Adrenal gland (tissue), 12 donors: Measurements from ENCODE around the gene WDR47. TPM values are rescaled to one million over a fixed set of nuclear protein-coding genes. Genes with fewer than 3 reads are reported as not detected.

ENCODE experiments used
- DNase-seq, 7 donors: peaks; one replicate each; pipeline ENCODE4 v3.0.0-alpha.2; 2019 to 2020
- H3K27ac ChIP-seq, 5 donors: fragments of 200-600 bp; sonication (generic) in 4 of 5; 1 replicate in 3 of 5; 2 replicates in 2 of 5; pipeline versions ENCODE4 v1.5.1 to v1.8.0; 2016 to 2020; ENCODE audit warnings: mild to moderate bottlenecking in 1 of 5
- H3K27me3 ChIP-seq: fragments of 200-600 bp; 2 replicates; pipeline ENCODE4 v1.8.0; 2021
- H3K36me3 ChIP-seq, 2 donors: fragments of 200-600 bp; replicated peaks in 1 of 2; 1 replicate in 1 of 2; 2 replicates in 1 of 2; pipeline versions ENCODE4 v1.5.1 to v1.8.0; 2018 to 2022
- H3K4me1 ChIP-seq, 2 donors: fragments of 200-600 bp; replicated peaks in 1 of 2; 1 replicate in 1 of 2; 2 replicates in 1 of 2; pipeline versions ENCODE4 v1.5.1 to v1.8.0; 2018 to 2021
- H3K4me3 ChIP-seq, 4 donors: fragments of 200-600 bp; sonication (generic) in 3 of 4; one replicate each; pipeline ENCODE4 v1.5.1; 2016 to 2018
- H3K9me3 ChIP-seq, 3 donors: fragments of 200-600 bp; sonication (generic) in 1 of 3; replicated peaks in 1 of 3; 1 replicate in 2 of 3; 2 replicates in 1 of 3; pipeline versions ENCODE4 v1.5.1 to v1.8.0; 2016 to 2021
- POLR2A ChIP-seq, 2 donors: fragments of 450-650 bp; IDR thresholded peaks; one replicate each; pipeline ENCODE4 v1.6.1; 2017; ENCODE audit warnings: antibody characterized with exemption in 2 of 2, mild to moderate bottlenecking in 2 of 2, moderate library complexity in 1 of 2
- WGBS, 4 donors: extraction: QIAGEN DNeasy Blood & Tissue Kit in 2 of 4; methylation state at CpG; one replicate each; pipeline versions ENCODE4 v1.1.5 to v1.1.7; 2013 to 2017; 5-methylcytosine and 5-hydroxymethylcytosine counted together
- intact Hi-C, 2 donors: fragments of 100-400 bp; cut with DNase I; formaldehyde crosslinking; loops; one replicate each; pipeline versions ENCODE4 v1.14.1 to v1.15.0; 2022 to 2023
- polyA plus RNA-seq, 3 donors: library from polyadenylated mRNA; stranded (reverse); fragments of 200-250 nt in 2 of 3; fragments of 350-450 nt in 1 of 3; fragmentation: Illumina TruSeq in 1 of 3; extraction: RNeasy Lipid Tissue Mini Kit (QIAGEN cat#74804) in 1 of 3; gene quantifications; one replicate each; pipeline ENCODE4 v1.2.3, GENCODE V29; 2013 to 2014
- total RNA-seq, 9 donors: library from RNA; depleted of rRNA in 4 of 9; stranded (reverse); fragments of >200 nt in 4 of 9; fragments of 120-200 nt in 1 of 9; fragmentation: NEBNext Ultra II Directional in 1 of 9; extraction: Animal tissue kit (Norgen Biotek cat#: 25700) in 1 of 9; gene quantifications; one replicate each; pipeline versions ENCODE4 v1.1.0 to v1.2.4, GENCODE V29; 2013 to 2023
- TF ChIP-seq, protein P1 (sequence below), 6 experiments: fragments of 450-650 bp in 4 of 6; fragments of 200-600 bp in 2 of 6; sonication (generic) in 1 of 6; IDR thresholded peaks; 1 replicate in 5 of 6; 2 replicates in 1 of 6; pipeline versions ENCODE4 v1.5.1 to v1.8.0; 2016 to 2021; ENCODE audit warnings: antibody characterized with exemption in 6 of 6, mild to moderate bottlenecking in 2 of 6, moderate library complexity in 1 of 6
- donor health status: healthy with polysubstance abuse.
- donor health status: Bipolar disorder and iron deficiency.
- donor health status: DM: yes; HTN: yes; CAD: no.
- donor health status: DM: no; HTN: no; CAD: no.
- donor health status: DM: no; HTN: no; CAD: no.
- donor health status: DM: yes; HTN: yes; CAD: no.

WDR47 gene
- total and polyA plus RNA-seq, 12 donors: 2.4 to 16.0 (median 10.9) TPM

DNA sequence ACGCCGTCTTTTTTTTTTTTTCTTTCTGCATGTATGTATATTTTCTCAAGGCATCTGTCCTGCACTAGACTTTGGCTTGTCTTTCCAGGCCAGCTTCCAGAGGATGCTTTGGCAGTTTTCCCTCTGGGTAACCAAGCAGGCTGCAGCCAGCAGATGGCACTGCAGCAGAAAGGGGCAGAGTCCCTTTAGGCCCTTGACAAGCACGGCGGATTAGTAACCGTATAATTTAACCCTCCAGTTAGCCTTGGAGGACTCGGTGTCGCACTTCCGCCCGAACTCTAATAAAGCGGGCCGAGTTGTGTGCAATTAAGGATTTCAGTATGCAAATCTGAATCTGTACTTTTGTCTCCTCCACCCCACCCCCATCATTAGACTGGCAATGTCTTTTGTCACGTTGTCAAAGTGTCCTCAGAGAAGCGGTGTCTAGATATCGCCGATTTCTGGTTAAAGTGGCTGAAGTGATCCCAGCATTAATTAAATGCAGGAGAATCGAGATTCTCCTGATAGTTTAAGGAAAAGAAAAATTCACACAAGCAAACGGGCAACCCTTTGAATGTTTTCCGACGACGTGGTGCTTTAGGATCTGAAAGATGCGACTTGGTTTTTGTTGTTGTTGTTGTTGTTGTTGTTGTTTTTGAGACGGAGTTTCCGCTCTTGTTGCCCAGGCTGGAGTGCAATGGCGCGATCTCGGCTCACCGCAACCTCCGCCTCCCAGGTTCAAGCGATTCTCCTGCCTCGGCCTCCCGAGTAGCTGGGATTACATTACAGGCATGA, 47.5 kb upstream of the WDR47 start:
- intact Hi-C loops: no loop called here
- Histone ChIP-seq H3K4me3 (peak overlapping the region in 1 of 4 donors; percentile 92), H3K36me3 (peaks cover 0 to 5% of the 10 kb centered on the region in 2 donors), H3K27me3 (no peaks in the 10 kb centered on the region), H3K9me3 (no peaks in the 10 kb centered on the region), H3K27ac (peak overlapping the region in 4 of 5 donors; percentile 93 to 99 (median 98)), H3K4me1 (peaks cover 16 to 18% of the 10 kb centered on the region in 2 donors)
- DNase-seq: peak; percentile 57 to 79 (median 70)
- 66 to 82% (median 72%) methylated on average over 30 to 31 of the region's 31 CpGs for WGBS, 4 donors
- TF ChIP-seq, protein P1, sequence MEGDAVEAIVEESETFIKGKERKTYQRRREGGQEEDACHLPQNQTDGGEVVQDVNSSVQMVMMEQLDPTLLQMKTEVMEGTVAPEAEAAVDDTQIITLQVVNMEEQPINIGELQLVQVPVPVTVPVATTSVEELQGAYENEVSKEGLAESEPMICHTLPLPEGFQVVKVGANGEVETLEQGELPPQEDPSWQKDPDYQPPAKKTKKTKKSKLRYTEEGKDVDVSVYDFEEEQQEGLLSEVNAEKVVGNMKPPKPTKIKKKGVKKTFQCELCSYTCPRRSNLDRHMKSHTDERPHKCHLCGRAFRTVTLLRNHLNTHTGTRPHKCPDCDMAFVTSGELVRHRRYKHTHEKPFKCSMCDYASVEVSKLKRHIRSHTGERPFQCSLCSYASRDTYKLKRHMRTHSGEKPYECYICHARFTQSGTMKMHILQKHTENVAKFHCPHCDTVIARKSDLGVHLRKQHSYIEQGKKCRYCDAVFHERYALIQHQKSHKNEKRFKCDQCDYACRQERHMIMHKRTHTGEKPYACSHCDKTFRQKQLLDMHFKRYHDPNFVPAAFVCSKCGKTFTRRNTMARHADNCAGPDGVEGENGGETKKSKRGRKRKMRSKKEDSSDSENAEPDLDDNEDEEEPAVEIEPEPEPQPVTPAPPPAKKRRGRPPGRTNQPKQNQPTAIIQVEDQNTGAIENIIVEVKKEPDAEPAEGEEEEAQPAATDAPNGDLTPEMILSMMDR (IDR thresholded peaks at IDR 0.05): peak; percentile 22 to 51 (median 42)
- no peak for TF ChIP-seq POLR2A (IDR thresholded peaks at IDR 0.05)

DNA sequence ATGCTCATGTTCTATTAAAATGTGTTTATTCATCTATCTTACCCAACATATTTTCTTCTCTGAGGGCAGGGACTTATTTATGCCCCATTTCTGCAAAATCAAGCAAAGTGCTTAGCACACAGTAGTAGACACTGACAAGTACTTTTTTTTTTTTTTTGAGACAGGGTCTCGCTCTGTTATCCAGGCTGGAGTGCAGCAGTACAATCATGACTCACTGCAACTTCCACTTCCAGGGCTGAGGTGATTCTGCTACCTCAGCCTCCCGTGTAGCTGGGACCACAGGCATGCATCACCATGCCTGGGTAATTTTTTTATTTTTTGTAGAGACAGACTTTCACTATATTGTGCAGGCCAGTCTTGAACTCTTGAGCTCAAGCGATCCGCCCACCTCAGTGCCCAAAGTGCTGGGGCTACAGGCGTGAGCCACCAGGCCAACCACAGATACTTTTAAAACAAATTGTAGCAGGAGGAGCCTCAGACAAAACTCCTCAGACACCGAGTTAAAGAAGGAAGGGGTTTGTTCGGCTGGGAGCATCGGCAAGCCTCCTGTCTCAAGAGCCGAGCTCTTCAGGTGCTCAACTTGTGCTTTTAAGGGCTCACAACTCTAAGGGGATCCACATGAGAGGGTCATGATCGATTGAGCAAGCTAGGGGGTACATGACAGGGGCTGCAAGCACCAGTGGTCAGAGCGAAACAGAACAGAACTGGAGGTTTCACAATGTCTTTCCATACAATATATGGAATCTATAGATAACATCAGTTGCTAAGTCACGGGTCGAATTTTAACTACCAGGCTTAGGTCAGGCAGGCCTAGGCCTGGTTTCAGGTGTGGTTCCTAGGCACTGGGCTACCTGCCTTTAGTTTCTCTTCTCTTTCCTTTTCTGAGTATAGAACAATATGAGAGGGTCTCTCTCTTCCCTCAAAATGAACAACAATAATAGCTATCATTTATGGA, 42.9 kb upstream of the WDR47 start:
- H3K36me3 ChIP-seq: no peaks in the 10 kb centered on the region
- TF ChIP-seq, protein P1 (IDR thresholded peaks at IDR 0.05): no peak
- TF ChIP-seq POLR2A (IDR thresholded peaks at IDR 0.05): no peak
- no peak overlapping the region for H3K4me3 ChIP-seq
- no peaks in the 10 kb centered on the region for H3K9me3 ChIP-seq
- H3K4me1 ChIP-seq: peaks cover 0 to 4% of the 10 kb centered on the region in 2 donors
- intact Hi-C loops: no loop called here
- WGBS, 4 donors: 82 to 90% (median 88%) methylated on average over 13 of the region's 13 CpGs
- H3K27me3 ChIP-seq: no peaks in the 10 kb centered on the region
- H3K27ac ChIP-seq: no peak overlapping the region
- no peak for DNase-seq

DNA sequence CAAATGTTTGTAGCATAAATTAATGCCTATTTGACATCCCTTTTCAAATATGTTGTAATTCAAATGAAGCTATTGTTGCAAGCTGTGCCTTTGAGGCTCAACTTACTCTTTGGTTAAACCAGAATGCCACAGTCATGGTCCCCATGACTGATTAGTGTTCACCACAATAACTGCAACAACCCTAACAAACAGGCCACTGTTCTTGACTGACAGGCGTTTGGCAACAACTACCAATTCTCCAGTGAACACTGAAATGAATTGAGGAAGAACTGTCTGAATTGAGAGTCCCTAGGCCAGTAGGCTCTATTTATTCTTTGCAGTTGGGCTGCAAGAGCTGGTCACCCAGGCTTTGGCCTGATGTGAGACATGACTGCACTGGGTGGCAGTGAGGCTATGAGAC, 42.0 kb upstream of the WDR47 start:
- TF ChIP-seq POLR2A (IDR thresholded peaks at IDR 0.05): no peak
- TF ChIP-seq, protein P1 (IDR thresholded peaks at IDR 0.05): no peak
- Histone ChIP-seq H3K27ac (no peak overlapping the region), H3K4me1 (no peaks in the 10 kb centered on the region), H3K9me3 (no peaks in the 10 kb centered on the region), H3K36me3 (no peaks in the 10 kb centered on the region), H3K27me3 (no peaks in the 10 kb centered on the region), H3K4me3 (no peak overlapping the region)
- 37 to 75% (median 49%) methylated on average over 1 of the region's 1 CpG for WGBS, 4 donors
- intact Hi-C loops: no loop called here
- no peak for DNase-seq

DNA sequence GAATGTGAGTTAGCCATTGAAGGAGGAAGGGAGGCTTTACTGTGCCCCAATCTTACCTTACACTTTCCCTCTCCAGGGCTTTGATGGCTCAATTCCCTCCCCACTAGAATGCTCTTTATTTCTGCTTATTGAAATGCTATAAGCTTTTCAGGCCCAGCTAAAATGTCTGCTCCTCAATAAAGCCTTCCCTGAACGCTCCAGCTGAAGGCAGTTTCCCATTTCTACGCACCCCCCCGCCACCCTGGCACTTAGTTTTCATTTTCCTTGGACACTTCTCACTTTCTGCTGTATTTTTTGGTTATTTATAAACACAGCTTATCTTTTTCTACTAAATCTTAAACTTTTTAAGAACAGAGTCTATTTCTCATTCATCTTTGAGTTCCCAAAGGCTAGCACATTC, 41.6 kb upstream of the WDR47 start:
- no peak for DNase-seq
- Histone ChIP-seq H3K36me3 (no peaks in the 10 kb centered on the region), H3K27me3 (no peaks in the 10 kb centered on the region), H3K4me1 (no peaks in the 10 kb centered on the region), H3K9me3 (no peaks in the 10 kb centered on the region), H3K4me3 (no peak overlapping the region), H3K27ac (no peak overlapping the region)
- 71 to 91% (median 85%) methylated on average over 3 of the region's 3 CpGs for WGBS, 4 donors
- intact Hi-C loops: no loop called here
- TF ChIP-seq POLR2A (IDR thresholded peaks at IDR 0.05): no peak
- TF ChIP-seq, protein P1 (IDR thresholded peaks at IDR 0.05): no peak
